ENCODE results near the gene KICS2.
"Not testable (repeated sequence)": the region's sequence is repeated elsewhere in the genome, so short reads cannot be mapped to it uniquely, and the experiment has no call there.

KICS2 gene

DNA sequence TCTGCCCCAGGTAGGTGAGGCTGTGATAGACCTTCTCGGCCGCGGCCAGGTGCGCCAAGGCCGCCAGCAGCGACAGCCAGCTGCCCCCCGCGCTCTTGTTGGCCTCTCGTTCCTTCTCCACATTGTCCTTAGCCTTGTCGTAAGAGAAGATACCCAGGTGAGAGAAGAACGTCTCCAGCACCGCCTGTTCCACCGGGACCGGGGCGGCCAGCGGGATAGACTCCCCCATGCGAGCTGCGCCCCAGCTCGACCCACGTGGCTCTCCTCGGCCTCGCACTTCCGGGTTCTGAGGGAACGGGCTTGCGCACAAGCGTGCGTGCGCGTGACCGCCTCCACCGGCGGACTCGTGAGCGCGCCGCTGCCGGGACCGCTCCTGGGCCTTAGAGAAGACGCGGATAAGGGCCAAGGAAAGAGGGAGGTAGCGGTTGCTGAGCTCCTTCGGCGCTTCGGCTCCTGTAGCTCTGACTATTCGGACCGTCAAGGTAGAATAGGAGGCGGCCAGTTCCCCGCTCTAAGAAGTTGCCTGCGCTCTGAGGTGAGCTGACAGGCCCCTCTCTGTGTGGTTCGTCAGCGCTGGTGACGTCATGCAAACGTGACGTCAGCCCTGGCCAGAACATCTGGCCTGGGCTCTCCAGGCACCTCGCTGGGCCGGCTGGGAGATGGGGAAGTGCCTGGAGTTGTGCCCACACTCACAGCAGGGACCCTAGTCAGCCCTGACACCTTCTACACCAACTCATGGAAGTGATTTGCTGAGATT is at the start of gene KICS2:
Gene KICS2 (minus strand): TSS at position 288 of the 757 bp plus-strand sequence. CDS start 59 bp downstream, at position 229.
- peak; percentile 85 to 88 for DNase-seq

DNA sequence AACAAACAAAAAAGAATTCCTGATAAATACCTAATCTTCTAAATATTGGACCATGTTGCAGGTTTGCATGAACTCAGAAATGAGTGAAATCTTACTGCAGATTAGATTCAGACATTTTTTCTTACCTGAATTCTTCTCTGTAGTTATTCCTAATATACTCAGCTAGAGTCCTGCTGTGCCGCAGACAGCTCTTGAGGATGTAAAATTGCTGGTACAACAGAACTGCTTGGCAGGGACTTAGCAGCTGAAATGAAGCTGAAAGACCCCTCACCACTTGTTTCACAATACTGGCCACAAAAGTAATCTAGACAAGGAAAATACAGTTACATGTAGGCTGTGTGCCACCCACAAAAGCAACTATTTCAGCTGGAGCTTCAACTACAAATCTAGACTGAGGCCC is 48.3 kb upstream of the KICS2 start:
- no peak for DNase-seq

DNA sequence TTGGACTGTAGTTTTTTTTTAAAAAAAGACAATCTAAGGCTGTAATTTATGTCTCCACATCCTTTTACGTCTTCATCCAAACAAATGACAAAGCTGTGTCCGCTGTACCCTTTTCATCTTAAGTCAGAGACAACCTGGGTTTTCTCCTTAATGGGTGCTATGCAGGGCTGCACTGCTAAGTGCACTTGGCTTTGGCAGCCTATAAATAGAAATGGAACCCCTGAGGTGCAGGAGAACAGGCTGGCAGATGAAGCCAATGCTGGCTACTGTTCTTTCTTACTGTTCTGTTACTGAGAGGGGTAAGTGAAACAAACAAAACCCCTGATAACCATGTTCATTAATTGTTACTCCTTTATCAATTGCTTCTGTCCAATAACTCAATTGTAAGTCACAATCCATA is 47.1 kb upstream of the KICS2 start:
- DNase-seq, result no peak

DNA sequence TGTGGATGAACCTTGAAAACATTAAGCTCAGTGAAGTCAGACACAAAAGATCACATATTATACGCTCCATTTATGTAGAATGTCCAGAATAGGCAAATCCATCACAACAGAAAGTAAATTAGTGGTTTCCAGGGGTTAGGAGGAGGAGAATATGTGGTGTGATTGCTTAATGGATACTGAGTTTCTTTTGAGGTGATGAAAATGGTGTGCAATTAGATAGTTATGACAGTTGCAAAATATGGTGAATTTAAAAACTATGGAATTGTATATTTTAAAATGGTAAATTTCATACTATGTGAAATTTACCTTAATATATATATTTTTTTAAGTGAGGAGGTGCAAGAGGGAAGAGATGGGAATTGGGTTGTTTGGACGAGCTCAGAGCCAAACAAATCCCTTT is 46.3 kb upstream of the KICS2 start:
- DNase-seq, result no peak

DNA sequence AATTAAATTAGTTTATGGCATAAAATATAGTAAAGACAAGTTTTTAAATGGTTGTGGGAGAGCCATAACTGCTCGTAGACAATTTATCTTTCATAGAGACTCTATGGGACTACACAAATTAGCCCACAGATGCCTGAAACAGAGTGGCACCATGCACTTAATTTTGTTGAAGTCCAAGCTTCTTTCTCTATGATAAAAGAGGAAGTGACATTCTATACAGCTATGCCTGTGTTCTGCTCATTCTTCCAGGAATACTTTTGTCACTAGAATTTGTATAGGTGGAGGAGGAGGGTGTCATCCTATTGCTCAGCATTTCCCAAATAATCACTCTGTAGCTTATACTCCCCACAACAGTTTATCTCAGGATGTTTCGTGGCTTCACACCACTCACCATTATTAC is 43.7 kb upstream of the KICS2 start:
- DNase-seq, result peak; percentile 31 to 38

DNA sequence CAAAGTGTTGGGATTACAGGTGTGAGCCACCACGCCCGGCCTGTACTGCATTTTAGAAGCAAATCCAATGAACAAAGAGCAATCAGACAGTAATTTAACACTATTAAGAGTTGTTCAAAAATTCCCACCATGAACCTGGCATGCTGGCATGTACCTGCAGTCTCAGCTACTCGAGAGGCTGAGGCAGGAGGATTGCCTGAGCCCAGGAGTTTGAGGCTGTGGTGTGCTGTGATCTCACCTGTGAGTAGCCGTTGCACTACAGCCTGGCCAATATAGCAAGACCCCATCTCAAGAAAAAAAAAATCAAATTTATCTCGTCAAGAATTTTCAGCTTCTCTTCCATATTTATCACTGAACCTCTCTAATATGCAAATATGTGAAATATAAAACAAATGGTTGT is 39.7 kb upstream of the KICS2 start:
- DNase-seq, result no peak

DNA sequence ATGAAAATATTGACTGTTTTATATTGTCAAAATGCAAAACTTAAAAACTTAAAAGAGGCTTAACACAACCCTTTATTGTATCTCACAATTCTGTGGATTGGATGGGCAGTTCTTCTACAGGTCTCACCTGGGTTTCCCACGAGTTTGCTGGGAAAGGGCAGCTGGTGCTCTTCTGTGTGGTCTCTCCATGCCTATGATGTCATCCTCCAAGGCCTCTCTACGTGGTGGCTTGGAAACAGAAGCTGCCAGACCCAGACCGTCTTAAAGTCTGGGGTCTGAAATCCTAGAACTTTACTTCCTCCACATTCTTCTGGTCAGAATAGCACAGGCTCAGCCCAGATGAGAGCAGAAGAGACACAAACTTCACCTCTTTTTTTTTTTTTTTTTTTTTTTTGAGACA is 36.5 kb upstream of the KICS2 start:
- DNase-seq, result no peak

DNA sequence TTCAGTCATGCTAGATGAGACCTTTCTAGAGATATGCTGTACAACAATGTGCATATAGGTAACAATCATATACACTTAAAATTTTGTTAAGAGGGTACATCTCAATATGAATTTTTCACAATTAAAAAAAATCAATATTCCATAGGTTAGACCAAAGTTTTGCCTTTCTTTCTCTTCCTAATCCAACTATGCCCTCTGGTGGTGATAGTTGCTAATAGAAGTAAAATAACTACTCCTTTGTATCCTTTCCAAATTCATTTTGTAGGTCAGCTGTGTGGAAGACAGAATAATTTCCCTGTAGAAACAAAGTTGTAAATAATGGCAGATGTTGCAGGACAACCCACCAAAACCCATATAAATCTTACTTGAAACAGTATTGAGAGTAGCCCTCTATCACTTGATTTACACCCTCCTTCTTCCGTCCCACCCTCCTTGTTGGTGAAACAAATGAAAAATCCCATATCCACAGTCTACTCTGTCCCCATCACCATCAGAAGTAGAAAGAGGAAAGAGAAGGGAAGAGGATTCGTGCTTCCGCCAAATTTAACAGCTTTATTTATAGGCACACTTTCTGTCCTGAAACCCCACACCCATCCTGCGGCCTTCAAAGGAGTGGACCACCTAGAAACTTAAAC is 34.2 kb upstream of the KICS2 start:
- peak; percentile 54 to 72 for DNase-seq

DNA sequence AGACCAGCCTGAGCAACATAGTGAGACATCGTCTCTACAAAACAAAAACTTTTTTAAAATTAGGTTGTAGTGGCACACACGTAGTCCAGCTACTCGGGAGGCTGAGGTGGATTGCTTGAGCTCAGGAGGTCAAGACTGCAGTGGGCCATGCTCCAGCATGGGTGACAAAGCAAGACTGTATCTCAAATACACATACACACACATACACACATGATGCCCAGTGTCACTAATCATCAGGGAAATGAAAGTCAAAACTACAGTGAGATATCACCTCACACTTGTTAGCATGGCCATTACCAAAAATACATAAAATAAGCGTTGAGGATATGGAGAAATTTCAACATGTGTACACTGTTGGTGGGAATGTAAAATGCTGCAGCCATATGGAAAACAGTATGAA is 33.2 kb upstream of the KICS2 start:
- DNase-seq, result no peak

DNA sequence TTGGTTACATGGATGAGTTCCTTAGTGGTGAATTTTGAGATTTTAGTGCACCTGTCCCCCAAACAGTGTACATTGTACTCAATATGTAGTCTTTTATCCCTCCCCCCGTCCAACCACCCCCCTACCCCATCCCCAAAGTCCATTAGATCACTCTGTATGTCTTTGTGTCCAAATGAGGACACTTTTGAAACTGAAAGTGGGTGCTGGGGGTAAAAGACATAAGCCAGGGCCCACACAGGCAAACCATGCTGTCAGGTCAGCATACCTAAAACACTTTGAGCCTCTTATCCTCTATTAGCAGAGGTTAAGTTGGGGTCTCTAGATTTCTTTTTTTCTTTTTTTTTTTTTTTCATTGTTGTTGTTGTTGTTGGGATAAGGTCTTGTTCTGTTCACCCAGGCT is 31.3 kb upstream of the KICS2 start:
- no peak for DNase-seq

DNA sequence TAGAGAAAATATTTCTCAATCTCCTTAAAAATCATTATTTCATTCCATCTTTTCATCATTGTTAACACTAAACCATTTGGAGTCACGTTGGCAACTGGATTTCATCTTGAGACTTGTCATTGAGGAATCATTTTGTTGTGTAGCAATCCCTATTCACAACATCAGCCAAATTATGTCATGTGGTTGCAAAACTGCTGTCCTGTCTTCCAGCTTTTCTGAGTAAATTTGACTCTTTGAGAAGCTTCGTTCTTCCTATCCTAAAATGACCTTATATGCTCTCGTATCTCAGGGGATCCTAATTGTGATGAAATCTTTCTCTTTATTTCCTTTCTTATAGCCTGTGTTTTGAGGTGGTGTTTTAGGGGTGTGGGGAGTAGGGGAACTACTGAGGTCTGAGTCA is 30.6 kb upstream of the KICS2 start:
- DNase-seq, result no peak

DNA sequence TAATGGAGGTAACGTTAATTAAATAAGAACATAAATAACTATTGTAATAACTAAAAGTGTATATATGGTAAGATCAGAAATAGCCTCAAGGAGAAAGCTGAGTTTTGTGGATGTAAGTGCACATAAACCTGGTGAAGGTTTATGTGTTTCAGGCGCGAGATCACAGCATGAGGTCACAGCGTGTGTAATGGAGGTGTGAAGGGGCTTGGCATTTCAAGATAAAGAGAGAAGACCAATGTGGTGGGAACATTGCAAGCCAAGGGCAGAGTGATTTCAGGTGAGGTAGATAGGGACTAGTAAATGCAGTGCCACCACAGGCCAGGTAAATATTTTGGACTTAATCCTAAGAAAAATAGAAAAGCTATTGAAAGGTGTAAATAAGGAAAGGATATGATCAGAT is 21.7 kb upstream of the KICS2 start:
- no peak for DNase-seq

DNA sequence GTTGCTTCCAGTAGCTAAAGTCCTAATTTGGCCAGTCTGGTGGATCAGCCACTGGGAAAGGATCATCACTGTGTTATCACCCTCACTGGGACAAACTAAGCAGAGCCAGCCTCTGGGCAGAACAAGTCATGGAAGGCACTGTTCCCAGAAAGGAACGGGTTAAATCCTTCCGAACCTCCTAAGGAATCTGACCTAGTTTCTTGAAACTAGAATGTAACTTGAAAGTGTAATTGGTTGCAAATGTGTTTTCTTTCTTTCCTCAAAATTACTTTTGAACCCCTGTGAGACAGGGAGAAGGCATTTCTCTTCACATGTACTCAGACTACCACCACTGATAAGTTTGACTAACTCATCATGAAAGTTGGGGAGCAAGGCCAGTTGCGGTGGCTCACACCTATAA is 18.7 kb upstream of the KICS2 start:
- DNase-seq, result no peak

DNA sequence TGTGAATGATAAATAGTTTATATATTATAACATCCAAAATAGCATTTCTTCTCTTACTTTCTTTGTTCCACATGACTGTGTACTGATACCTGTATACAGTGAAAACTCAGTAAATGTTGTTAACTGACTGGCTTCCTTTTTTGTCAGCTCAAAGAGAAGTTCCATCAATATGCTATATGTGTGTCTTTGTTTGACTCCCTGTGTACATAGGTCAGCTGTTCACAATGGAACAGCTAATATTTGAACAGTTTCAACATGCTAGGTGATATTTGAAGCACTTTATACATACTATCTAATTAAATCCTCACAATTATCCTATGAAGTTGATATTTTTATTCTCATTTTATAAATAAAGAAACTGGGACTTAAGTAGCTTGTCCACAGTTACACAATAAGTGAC is 15.3 kb upstream of the KICS2 start:
- DNase-seq, result no peak

DNA sequence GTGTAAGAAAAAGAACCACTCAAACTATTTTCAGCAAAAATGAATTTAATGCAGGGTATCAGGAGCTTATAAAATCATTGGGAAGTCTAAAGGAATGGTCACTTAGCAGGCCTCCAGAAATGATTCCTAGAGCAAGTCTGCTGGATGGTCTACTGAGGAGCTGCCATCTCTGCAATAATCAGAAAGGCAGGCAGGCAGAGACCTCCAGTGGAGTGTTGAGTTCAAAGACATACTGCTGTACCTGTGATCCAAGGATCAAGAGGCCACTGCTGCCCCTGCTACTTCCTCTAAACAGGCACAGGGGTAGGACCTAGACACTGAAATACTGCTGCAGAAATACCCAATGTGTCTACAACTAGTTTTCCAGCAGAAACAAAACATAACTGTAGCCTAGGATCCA is 14.5 kb upstream of the KICS2 start:
- DNase-seq, result no peak

DNA sequence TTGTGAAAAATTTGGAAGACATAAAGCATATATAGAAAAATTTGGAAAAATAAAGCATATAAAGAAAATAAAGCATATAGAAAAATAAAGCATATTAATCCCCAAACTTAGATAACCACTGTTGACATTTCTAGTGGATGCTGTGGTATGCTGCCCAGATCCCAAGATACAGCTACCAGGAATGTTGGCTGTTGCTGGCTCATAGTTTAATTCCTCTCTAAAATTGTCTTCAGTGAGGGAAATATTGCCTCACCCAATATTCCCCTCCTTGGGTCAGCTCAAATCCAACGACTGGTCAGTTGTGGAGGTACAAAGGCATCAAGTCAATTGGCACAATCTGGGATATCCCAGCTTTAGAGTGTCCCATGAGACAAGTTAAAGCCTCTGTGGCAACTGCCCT is 10.1 kb upstream of the KICS2 start:
- DNase-seq, result no peak

DNA sequence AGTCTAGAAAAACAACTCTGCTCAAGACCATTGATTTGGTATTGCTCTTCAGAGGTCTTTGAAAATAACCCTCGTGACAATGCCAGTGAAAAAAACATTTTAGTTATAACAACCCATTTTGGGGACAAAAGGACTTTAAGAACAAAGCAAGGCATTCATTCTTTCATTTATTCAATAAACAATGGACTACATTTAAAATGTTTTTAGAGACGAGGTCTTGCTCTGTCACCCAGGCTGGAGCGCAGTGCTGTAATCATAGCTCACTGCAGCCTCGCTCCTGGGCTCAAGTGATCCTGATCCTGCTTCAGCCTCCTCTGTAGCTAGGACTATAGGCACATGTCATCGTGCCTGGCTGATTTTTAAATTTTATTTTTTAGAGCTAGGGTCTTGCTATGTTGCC is 7.7 kb upstream of the KICS2 start:
- DNase-seq, result no peak

DNA sequence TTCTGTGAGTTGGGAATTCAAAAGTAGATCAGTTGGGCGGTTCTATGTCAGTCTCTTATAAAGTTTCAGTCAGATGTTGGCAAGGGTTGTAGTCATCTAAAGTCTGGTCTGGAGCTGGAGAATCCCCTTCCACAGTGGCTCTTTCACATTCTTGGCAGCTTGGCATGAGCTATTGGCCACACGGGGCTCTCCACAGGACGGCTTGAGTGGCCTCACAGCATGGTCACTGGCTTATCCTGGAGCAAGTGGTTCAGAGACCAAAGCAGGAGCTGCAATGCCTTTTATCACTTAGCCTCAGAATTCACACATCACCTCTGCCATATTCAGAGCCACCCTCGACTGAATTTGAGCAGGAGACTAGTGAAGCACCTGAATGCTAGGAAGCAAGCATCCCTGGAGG is 7.1 kb upstream of the KICS2 start:
- DNase-seq, result no peak

DNA sequence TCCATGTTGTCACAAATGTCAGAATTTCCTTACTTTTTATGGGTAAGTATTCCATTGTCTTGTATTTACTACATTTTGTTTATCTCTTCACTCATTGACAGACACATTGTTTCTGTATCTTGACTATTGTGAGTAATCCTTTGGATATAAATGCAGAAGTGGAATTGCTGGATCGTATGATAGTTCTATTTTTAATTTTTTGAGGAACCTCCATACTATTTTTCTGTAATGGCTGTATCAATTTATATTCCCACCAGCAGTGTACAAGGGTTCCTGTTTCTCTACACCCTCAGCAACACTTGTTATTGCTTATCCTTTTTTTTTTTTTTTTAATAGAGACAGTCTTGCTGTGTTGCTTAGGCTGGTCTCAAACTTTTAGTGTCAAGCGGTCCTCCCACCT is 3.5 kb upstream of the KICS2 start:
- DNase-seq, result no peak

DNA sequence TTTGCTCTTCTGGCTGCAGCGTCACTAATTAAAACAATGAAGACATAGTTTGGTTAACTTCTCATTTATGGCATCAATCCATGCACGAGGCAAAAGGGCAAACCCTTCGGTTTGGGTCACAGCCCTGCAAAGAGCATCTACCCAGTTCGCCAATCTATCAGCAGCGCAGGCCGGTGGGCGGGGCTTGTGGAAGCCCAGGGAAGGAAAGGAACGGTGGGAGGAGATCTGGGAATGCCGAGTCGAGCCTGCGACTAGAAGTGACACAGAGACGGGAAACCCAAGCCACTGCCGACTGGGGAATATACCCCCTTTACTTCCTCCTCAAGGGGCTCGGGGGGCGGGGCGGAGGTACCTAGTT is 466 bp downstream of the KICS2 start:
- DNase-seq, result peak; percentile 46 to 54

DNA sequence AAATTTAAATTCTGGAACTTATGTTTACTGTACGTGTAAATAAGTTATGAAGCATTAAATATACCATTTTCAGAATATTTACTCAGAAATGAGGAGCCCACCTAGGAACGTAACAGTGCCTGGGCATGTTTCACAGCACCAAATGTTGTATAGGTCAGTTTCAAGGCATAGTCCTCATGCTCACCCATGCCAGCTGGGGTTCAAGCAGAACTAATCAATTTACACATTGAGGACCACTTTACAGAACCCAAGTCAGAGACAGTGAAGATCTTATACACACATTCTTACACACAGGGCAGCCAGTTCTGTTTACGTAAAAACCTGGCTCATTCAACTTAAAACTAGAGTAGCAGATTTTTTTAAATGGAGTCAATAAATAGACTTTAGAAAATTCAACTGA is 2.0 kb downstream of the KICS2 start:
- DNase-seq, result no peak

DNA sequence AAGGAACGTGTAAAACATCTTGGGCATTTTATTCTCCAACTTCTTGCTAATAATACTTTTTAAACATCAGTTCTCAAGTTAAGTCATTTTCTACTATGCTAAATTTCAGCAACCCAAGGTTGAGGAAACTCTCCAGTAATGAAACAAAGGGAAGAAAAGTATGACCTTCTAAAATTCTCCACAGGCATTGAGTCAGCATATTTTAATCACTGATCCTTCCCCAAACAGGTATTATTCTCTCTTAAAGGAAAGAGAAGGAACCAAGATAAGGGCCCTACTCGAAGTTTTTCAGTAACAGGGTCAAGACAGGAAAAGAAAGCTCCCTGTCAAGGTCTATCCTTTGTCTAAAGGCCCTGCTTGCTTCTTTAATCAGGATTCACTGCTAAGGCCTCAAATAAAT is 3.0 kb downstream of the KICS2 start:
- DNase-seq, result no peak

DNA sequence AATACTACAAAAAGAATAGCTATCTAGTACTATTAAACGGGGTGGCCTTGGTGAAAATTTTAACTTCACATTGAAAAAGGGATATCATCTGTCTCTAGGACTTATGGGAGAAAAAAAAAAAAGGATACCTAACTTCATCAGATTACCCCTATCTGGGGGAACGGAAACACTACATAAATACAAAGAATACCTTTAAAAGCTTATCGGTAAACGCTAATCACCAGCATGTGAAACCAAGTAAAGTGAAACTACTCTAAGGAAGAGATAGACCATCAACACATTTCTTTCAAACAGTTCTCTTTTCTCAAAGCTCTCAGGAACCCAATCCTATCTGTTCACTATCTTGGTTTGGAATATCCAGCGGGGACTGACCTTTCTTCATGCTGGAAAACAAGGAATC is 3.5 kb downstream of the KICS2 start:
- no peak for DNase-seq

DNA sequence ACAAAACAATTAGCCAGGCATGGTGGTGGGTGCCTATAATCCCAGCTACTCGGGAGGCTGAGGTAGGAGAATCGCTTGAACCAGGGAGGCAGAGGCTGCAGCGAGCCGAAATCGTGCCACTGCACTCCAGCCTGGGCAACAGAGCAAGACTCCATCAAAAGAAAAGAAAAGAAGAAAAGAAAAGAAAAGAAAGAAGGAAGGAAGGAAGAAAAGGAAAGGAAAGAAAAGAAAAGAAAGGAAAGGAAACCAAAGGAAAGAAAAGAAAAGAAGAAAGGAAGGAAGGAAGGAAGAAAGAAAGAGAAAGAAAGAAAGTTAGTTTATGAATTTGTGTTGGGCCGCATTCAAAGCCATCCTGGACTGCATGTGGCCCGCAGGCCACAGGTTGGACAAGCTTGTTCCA is 4.5 kb downstream of the KICS2 start:
- DNase-seq, result not testable (repeated sequence)

DNA sequence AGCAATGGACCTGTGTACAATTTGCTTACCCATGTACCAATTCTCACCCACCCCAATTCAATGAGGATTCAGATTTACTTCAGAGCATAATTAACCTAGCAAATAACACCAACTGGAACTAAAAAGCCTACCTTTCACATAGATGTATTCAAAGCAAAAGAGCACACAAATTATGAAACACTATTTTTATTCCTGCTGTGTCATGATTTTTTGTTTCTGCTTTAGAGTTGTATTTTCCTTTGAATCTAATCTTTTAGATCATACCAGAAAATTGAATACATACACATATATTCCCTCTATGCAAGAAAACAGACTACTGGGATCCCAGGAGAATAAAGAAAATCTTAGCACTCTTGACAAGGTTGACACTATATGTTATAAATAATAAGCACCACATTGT is 5.9 kb downstream of the KICS2 start:
- no peak for DNase-seq
